ENCODE data around the gene POLG.

The POLG gene

DNA sequence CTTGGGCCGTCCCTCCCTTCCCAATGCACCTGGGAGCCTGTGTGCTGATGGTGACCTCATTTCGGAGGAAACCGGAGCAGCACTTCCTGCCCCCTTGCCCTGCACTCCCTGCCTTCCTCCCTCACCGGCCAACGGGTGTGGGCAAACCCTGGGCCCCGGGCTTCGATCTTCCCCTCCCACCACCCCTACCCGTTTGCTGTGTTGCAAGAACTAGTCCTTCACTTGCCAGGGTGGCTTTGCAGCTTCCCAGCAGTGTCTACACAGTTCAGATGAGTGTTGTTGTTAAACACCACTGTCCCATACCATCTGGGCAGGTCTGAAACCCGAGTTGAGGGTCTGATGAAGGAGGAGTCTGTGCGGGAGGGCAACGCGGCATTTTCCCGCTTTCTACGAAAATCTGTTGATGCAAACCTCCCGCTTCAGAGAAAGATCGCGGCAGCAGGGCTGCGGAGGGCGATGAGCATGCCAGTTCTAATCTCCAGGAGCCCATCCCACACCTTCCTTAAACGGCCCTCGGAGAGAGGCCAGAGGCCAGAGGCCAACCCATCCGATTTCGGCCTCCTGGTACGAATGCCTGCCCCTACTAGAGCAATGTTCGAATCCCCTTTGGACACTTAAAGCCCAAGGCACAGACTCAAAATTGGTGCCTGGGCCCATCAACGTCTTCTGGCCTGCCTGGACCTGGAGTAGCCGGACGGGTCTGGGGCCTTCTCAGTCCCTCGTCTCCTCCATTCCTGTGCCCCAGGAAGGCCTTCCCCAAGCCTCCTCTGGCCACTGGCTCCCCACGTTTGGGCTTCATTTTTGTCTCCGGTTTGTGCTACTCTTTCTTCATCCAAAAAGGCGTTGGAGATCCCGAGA, 35.7 kb upstream of the POLG start:
- DNase-seq (ENCODE audit: low read depth in 3 of 3, low spot score in 1 of 3) = no peak

- DNase-seq (ENCODE audit: low read depth in 3 of 3, low spot score in 1 of 3) = no peak
Measured at GRCh38 chr15:89369341-89369947, 34.8 kb upstream of the POLG start.

DNA sequence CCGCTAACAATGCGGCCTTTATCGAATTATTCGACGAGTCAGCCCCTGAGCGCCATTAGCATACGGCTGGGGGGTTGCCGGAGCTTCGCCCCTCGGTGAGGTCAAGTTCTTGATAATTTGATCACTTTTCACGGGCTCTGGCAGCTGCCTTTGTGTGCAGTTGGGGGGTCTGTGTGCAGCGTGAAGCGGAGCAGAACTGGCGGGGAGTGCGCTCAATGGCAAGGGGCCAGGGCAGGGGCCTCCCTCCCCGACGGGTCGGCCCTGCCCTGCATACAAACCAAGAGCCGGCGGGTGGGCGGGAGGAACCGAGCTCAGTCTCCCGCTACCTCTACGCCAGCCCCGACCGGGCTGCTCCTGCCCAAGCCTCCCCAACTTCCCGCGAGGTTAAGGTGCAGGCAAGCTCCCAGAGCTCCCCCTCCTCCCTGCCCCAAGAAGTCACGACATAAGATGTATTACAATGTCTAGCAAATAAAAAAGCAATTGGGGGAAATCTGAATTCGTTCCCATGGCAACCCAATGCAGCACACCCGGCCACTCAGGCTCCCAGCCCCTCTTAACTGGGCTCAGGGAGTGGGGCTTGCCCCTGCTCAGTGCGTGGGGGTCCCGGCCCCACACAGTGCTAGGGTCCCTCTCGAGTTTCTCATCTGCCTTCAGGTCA, 34.1 kb upstream of the POLG start:
- no peak for DNase-seq (ENCODE audit: low read depth in 3 of 3, low spot score in 1 of 3)

DNA sequence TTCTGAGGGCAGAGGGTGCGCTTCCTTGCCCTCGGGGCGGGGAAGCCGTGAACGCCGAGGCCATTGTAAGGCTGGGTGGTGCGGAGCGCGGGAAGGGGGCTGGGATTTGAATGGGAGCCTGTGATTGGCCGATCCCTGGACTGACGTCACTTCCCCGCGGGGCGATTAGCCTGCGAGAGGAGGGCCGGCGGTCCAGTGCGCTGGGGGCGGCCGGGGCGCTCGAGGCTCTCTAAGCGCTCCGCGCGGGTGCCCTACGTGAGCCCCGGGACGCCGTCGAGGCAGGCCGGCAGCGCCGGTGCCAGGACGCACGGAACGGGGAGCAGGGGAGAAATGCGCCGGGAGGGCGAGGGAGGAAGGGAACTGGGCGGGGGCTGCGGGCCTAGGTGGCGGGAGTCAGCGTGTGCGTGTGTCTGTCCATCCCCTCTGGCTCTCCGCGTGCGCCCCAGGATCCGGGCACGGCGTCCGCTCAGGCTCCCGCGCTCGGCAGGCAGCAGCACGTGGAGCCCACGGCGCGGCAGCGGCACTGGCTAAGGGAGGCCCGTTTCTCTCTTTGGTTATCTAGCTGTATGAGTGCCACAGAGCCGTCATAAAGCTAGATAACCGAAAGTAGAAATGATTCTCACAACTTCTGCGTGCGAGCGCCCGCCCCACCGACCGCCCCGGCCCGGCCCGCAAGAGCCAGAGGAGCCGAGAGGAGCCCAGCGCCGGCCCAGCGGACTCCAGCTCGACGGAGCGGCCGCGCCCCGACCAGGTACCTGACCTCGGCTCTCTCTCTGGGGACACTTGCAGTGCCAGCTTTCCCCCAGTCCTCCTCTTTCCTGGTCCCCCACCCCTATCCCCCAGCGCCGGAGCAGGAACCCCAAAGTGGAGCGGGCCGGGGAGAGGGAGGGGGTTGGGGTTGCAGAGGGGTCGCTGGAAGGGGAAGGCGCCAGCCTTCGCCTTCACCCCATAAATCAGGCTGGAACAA, 33.1 kb upstream of the POLG start:
- no peak for DNase-seq (ENCODE audit: low read depth in 3 of 3, low spot score in 1 of 3)

DNA sequence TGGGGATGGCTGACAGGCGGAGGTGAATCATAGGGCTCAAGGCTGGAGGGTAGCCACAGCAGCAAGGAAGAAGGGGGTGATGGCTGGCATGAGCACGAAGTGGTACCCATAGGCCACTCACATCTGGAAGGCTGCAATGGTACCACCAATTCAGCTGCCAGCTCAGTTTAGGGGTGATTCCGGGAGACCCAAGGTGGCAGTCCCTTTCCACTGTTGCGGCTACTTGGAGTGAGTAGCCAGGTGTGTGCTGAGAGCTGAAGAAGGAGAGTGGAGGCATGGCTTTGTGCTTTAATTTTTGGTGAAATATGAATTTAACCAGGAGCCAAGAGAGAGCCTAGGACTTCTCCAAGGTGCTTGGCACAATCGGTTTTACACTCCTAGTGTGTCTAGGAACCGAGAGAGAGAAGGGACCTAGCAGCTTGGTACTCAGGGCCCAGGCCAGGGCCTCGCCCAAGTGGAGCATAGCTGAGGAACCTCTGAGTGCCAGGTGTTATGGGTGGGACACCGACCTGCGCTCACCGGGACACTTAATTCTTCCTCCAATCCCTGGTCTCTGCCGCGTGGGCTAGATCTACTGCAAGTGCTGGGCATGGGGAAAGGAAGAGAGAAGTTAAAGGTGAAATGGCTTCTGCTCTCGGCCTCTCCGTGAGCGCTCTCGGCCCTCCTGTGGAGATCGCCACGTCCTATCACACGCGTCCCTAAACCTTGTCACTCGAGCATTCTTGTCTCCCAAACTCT, 32.2 kb upstream of the POLG start:
- no peak for DNase-seq (ENCODE audit: low read depth in 3 of 3, low spot score in 1 of 3)

- DNase-seq (ENCODE audit: low read depth in 3 of 3, low spot score in 1 of 3) = no peak
Measured at GRCh38 chr15:89365462-89366065, 30.9 kb upstream of the POLG start.

DNA sequence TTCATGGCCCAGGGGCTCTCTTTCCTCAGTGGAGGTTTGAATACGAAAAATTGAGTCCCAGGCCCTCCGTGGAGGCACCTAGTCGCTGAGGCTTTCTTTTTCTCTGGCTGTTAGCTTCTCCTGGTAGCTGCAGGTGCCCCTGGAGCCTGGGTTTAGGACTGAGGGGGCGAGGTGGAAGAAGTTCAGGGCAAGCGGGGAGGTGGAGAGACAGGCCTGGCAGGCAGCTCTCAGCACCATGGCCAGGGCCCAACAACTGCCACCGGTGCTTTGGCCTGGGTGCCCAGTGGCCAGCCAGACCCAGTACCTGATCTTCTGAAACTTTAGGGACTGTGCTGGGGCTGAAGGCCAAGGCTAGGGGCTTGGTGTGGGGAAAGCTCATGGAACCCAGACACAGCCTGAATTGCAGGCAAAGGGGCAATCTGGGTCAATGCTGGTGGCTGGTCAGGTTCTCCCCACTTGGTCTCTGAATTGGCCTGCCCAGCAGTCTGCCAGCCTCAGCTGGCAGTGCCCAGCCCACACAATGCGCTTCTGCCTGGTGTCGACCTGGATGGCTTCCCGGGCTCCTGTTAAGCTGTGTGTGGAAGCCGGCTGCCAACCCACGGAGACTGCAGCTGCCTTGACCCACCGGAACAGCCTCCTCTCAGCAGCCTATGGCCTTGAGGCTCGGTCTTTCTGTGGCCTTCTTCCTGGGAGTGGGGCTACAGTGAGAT, 30.3 kb upstream of the POLG start:
- DNase-seq (ENCODE audit: low read depth in 3 of 3, low spot score in 1 of 3) = no peak

DNA sequence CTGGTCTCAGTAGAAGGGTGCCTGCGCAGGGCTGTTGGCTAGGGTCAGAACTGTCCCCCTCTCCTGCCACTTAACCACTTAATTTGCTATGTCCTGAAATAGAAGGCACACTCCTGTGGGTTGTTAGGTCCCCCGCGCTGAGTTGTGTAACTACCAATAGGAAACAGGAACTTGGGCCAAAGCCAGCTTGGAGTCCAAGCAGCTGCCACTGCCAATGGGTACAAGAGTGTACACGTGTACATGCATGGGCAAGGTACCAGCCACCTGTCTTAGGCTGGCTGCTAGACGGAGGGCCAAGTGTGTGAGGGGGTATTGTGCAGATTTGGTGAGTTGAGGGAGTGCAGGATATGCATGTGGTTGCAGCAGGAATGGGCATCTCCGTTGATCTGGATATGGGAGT, 29.7 kb upstream of the POLG start:
- DNase-seq (ENCODE audit: low read depth in 3 of 3, low spot score in 1 of 3) = no peak

DNA sequence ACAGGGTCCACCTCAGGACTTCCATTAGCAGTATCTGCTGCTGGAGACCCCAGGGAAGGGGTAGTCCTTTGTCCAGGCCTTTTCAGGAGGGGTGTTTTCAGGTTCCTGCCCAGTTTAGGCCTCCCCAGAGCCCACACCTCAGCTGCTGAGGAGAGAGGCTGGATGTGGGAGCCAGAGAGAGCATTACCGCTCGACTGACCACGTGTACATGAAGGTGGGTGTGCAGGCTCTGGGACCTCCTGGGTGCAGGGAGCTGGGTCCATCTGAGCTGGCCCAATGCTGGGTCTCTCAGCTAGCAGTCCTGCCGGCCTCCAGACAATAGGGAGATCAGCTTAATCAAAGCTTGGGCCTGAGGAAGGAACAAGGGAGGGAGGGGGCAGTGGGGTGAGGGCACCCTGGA, 29.1 kb upstream of the POLG start:
- DNase-seq (ENCODE audit: low read depth in 3 of 3, low spot score in 1 of 3) = no peak

DNA sequence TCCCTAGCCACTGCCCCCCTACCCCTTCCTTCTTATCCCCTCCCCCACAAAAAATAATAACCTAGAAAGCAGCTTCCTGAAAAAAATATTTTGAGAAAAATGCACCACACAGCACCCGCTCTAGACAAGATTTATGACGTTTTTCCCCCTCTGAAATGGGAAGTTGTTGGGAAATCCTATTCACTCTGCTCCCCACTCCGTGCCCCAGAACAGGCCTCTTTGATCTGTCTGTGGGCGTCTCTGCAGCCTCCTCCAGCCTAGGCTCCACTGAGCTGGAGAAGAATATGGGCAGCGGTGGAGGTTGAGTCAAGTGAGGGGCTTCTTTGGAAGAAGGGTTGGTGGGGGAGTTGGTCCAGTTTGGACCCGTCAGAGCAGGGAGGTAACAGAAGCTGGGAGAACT, 28.5 kb upstream of the POLG start:
- no peak for DNase-seq (ENCODE audit: low read depth in 3 of 3, low spot score in 1 of 3)

- no peak for DNase-seq (ENCODE audit: low read depth in 3 of 3, low spot score in 1 of 3)
Measured at GRCh38 chr15:89362203-89363101, 27.8 kb upstream of the POLG start.

DNA sequence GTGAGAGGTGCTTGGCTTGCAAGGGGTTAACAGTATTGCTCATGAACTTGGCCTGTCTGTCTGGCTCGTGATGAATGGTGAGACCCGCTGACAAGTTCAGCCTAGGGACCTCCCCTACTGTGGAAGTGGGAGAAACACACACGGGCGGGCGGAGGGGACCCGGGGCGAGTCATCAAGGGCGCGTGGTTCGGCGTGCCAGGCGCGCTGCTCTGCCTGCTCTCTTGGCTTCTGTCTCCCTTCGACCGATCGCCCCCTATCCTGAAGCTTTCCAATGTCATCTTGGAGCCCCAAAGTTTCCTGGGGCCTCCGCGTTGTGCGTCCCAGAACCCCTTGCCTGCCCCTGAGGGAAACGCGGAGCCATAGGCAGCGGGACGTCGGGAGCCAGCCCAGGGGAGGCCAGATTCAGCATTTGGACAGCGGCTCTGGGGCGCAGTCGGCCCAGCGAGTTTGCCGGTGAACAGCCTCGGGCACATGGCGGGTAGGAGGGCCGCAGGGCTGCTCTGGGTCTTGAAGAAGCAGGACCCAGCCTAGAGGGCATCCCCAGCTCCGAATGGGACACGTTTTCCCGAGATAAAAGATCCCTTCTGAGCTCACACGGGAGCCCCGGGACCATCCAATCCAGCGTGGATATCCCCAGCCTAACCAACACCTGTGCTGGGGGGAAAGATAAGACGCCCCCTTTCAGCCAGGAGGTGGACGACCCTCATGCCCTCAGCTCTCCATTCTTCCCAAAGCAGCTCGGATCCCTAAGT, 27.0 kb upstream of the POLG start:
- peak in 2 of 3 donors; percentile 19 to 45 for DNase-seq (ENCODE audit: low read depth in 3 of 3, low spot score in 1 of 3)

DNA sequence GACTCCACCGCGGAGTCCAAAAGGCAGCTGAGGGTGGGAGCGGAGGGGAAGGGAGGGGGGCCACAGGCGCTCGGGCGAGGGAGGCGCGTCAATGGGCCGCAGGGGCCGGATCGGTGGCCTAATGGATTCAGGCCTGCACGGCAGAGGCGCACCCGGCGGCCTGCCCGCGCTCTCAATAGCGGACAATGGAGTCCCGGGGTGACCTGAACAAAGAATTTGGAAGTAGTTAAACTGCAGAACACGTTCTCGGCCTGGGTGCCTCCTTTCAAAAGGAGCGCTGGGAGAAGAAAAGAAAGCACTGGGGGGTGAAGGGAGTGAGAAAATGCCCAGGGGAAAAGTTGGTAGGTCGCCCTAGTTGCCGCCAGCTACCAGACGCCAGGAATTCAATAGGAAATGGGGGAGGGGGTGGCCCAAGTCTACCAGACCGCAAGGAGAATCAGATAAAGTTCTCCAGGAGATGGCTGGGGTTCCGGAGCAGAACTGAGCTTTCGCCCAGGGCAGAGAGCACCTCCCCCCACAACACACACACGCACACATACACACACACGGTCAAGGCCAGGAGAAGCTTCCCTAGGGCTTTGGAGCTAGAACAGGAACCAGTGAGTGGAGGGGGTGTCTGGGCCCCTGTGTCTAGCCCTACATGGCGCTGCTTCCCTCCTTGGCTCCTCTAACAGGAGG, 25.8 kb upstream of the POLG start:
- no peak for DNase-seq (ENCODE audit: low read depth in 3 of 3, low spot score in 1 of 3)

DNA sequence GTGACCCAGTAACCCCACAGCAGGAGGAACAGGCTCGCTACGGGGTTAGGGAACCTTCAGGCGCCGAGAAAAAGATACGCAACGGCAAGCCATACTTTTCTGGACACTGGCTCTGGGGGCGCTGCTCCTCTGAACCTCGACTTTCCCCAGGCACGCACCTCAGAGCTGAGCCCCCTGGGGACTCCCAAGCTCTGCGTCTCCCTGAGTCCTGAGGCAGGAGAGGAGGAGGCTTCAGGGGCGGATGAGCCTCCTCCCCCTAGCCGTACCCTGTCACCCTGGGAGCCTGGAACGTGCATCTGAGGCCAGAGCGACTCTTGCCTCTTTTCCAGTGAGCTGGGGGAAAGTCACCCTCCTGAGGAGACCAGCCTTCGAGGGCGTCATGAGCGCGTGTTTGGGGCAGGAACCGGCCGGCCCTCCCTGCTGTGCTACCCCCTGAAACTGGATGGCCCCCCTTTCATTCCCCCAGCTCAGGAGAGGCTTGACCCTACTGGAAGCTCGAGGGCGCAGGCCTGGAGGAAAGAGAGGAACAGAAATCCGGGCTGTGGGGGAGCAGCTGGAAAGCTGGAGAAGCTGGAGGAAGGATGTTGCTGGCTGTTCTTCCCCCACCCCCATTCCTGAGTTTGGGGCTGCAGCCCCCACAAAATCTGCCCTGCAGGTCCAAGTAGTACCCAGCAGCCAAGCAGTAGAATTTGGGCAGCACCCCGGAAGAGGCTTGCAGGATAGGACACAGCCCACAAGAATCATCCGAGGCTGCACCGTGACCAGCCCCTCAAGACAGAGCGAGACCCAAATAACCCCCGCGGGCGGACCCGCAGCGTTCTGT, 25.1 kb upstream of the POLG start:
- no peak for DNase-seq (ENCODE audit: low read depth in 3 of 3, low spot score in 1 of 3)

- peak; percentile 26 to 86 (median 71) for DNase-seq (ENCODE audit: low read depth in 3 of 3, low spot score in 1 of 3)
Measured at GRCh38 chr15:89358755-89359439, 24.3 kb upstream of the POLG start.

DNA sequence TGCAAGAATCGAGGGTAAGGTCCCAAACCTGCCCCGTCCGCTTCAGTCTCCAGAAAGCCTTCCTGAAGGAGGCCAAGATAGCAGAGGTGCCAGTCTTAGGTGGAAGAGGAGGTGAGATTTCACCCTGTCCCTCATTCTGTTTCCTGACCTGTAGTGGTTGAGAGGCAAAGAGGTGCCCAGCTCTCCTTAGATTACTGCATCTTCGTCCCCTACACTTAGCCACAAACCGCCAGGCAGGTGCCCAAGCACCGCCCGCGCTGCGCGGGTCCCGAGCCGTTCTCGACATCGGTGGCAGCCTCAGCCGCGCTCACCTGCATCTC, 23.8 kb upstream of the POLG start:
- no peak for DNase-seq (ENCODE audit: low read depth in 3 of 3, low spot score in 1 of 3)
